GM18951 (cell line): ENCODE data around the gene PRSS27.
A peak's percentile ranks its signal among the peaks of the same experiment; 100 is the strongest.

ENCODE experiments used
- POLR2A ChIP-seq: IDR thresholded peaks from 4 replicates; pipeline ENCODE4 v1.6.1; 2011; ENCODE audit warnings: mild to moderate bottlenecking; ENCODE audit not compliant: insufficient read length, insufficient read depth; ENCODE audit errors: extremely low read depth
- in situ Hi-C: fragments of 300-500 bp; cut with MboI; formaldehyde crosslinking; loops from one replicate; pipeline ENCODE4 v1.12.0; 2022; ENCODE audit warnings: low sequenced_read_pairs, mixed read lengths, inconsistent platforms; ENCODE audit not compliant: unreplicated experiment

The PRSS27 gene

GRCh38 chr16:2720064-2720457, at the start of gene PRSS27:
Gene PRSS27 (minus strand): TSS chr16:2720224. CDS start chr16:2720160, 64 bp downstream.
- no peak for TF ChIP-seq POLR2A
- in situ Hi-C loops, result no loop called here

- in situ Hi-C loops, result no loop called here
- TF ChIP-seq POLR2A, result no peak
These were observed 49.6 kb upstream of the PRSS27 start for GRCh38 chr16:2769675-2770056.

GRCh38 chr16:2769100-2769529, 49.1 kb upstream of the PRSS27 start:
- in situ Hi-C loops, result no loop called here
- no peak for TF ChIP-seq POLR2A

GRCh38 chr16:2768403-2769089, 48.5 kb upstream of the PRSS27 start:
- no peak for TF ChIP-seq POLR2A

GRCh38 chr16:2767891-2768290, 47.9 kb upstream of the PRSS27 start:
- in situ Hi-C loops, result no loop called here

More at GRCh38 chr16:2768403-2769089, 48.5 kb upstream of the PRSS27 start:
- in situ Hi-C loops, result no loop called here

GRCh38 chr16:2767140-2767731, 47.2 kb upstream of the PRSS27 start:
- TF ChIP-seq POLR2A, result peak; percentile 8
- in situ Hi-C loops, result no loop called here

More at GRCh38 chr16:2767891-2768290, 47.9 kb upstream of the PRSS27 start:
- TF ChIP-seq POLR2A, result peak; percentile 4

- in situ Hi-C loops, result no loop called here
- TF ChIP-seq POLR2A, result no peak
These were observed 46.6 kb upstream of the PRSS27 start for GRCh38 chr16:2766430-2767139.

- in situ Hi-C loops, result no loop called here
- TF ChIP-seq POLR2A, result no peak
These were observed 45.7 kb upstream of the PRSS27 start for GRCh38 chr16:2765462-2766404.

- no peak for TF ChIP-seq POLR2A
- in situ Hi-C loops, result no loop called here
These were observed 44.7 kb upstream of the PRSS27 start for GRCh38 chr16:2764718-2765117.

GRCh38 chr16:2763173-2763572, 43.1 kb upstream of the PRSS27 start:
- in situ Hi-C loops, result no loop called here
- no peak for TF ChIP-seq POLR2A

- TF ChIP-seq POLR2A, result no peak
- in situ Hi-C loops, result no loop called here
These were observed 42.7 kb upstream of the PRSS27 start for GRCh38 chr16:2762711-2763110.

- TF ChIP-seq POLR2A, result no peak
- in situ Hi-C loops, result no loop called here
These were observed 42.0 kb upstream of the PRSS27 start for GRCh38 chr16:2761886-2762583.

- in situ Hi-C loops, result no loop called here
- TF ChIP-seq POLR2A, result no peak
These were observed 41.4 kb upstream of the PRSS27 start for GRCh38 chr16:2761472-2761871.

- TF ChIP-seq POLR2A, result no peak
- in situ Hi-C loops, result no loop called here
These were observed 37.3 kb upstream of the PRSS27 start for GRCh38 chr16:2757344-2757743.
